Measurements from ENCODE around the gene ADAMTS17.

Gene ADAMTS17

DNA sequence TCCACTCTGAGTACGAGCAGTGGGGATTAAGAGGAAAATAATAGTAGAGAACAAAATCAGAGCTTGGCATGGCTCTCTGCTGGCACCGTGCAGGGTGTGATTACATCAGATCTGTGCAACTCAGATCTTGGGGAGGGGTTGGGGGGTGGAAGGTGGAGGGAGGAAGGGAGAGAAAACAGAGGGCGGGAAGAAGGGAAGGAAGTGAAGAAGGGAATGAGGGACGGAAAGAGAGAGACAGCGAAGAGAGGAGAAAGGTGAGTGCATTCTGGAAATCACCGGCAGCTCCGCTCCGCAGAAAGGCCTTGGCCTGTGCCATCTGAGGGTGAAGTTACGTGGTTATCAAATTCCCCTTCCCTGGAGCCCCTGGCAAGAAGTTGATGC is 31.0 kb upstream of the ADAMTS17 start:
- Histone ChIP-seq H3K9me3 (ENCODE audit: control insufficient read depth, insufficient read depth, low read length) (no peaks in the 10 kb centered on the region), H3F3A (ENCODE audit: control insufficient read depth, insufficient read depth) (no peaks in the 10 kb centered on the region), H3K4me1 (ENCODE audit: control insufficient read depth, low read length) (no peaks in the 10 kb centered on the region), H3K79me2 (ENCODE audit: control insufficient read depth, low read length) (no peaks in the 10 kb centered on the region), H4K20me1 (ENCODE audit: control insufficient read depth, insufficient read depth, low read depth, low read length) (no peaks in the 10 kb centered on the region), H3K9me2 (replicated peaks; ENCODE audit: control insufficient read depth, low read length) (no peaks in the 10 kb centered on the region), H3K27ac (ENCODE audit: low read depth, low read length) (no peak overlapping the region), H3K27me3 (ENCODE audit: control insufficient read depth, low read length) (no peaks in the 10 kb centered on the region), H3K4me3 (ENCODE audit: low read length) (no peak overlapping the region), H3K4me2 (ENCODE audit: low read length) (no peak overlapping the region), H3K36me3 (ENCODE audit: control insufficient read depth, low read length) (no peaks in the 10 kb centered on the region)
- TF ChIP-seq CTCF (IDR thresholded peaks at IDR 0.05; ENCODE audit: low read depth, low read length, poor library complexity, severe bottlenecking): no peak
- no peak for TF ChIP-seq EZH2phosphoT487 (IDR thresholded peaks at IDR 0.05; ENCODE audit: borderline replicate concordance, low read length)

GRCh38 chr15:100355342-100355741 is 13.6 kb upstream of the ADAMTS17 start:
- H3K9me3 ChIP-seq (ENCODE audit: control insufficient read depth, insufficient read depth, low read length): no peaks in the 10 kb centered on the region
- H3K9me2 ChIP-seq (replicated peaks; ENCODE audit: control insufficient read depth, low read length): no peaks in the 10 kb centered on the region
- TF ChIP-seq EZH2phosphoT487 (IDR thresholded peaks at IDR 0.05; ENCODE audit: borderline replicate concordance, low read length): no peak
- no peak for TF ChIP-seq CTCF (IDR thresholded peaks at IDR 0.05; ENCODE audit: low read depth, low read length, poor library complexity, severe bottlenecking)
- no peak overlapping the region for H3K4me2 ChIP-seq (ENCODE audit: low read length)
- no peak overlapping the region for H3K27ac ChIP-seq (ENCODE audit: low read depth, low read length)
- H3K4me1 ChIP-seq (ENCODE audit: control insufficient read depth, low read length): no peaks in the 10 kb centered on the region
- no peak overlapping the region for H3K4me3 ChIP-seq (ENCODE audit: low read length)
- no peaks in the 10 kb centered on the region for H3K36me3 ChIP-seq (ENCODE audit: control insufficient read depth, low read length)
- no peaks in the 10 kb centered on the region for H3K79me2 ChIP-seq (ENCODE audit: control insufficient read depth, low read length)
- H3F3A ChIP-seq (ENCODE audit: control insufficient read depth, insufficient read depth): no peaks in the 10 kb centered on the region
- H4K20me1 ChIP-seq (ENCODE audit: control insufficient read depth, insufficient read depth, low read depth, low read length): no peaks in the 10 kb centered on the region
- H3K27me3 ChIP-seq (ENCODE audit: control insufficient read depth, low read length): 0 out of 2 replicates have a peak, but pooled peaks cover 5% of the 10 kb centered on the region

DNA sequence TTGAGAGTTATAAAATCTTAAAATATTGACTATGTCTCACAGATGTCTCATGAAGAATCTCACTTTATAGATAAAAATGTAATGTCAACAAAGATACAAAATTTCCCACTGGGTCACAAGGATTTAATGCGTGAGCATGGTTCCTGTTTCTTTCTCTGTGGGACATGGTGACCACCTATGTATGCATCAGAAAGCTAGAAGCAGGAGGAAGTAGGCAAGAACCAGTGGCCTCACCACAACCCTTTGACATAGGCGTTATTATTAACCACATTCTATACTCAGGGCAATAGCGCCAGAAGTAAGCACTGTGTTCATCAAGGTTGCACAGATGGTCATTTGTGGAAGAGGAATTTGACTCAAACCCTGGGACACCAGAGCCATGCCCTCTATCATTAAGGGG is 11.7 kb upstream of the ADAMTS17 start:
- Histone ChIP-seq H3K27me3 (ENCODE audit: control insufficient read depth, low read length) (0 out of 2 replicates have a peak, but pooled peaks cover 5% of the 10 kb centered on the region), H3K4me3 (ENCODE audit: low read length) (no peak overlapping the region), H4K20me1 (ENCODE audit: control insufficient read depth, insufficient read depth, low read depth, low read length) (no peaks in the 10 kb centered on the region), H3K36me3 (ENCODE audit: control insufficient read depth, low read length) (no peaks in the 10 kb centered on the region), H3K4me2 (ENCODE audit: low read length) (no peak overlapping the region), H3K27ac (ENCODE audit: low read depth, low read length) (no peak overlapping the region), H3F3A (ENCODE audit: control insufficient read depth, insufficient read depth) (no peaks in the 10 kb centered on the region), H3K79me2 (ENCODE audit: control insufficient read depth, low read length) (no peaks in the 10 kb centered on the region), H3K4me1 (ENCODE audit: control insufficient read depth, low read length) (peaks cover 8% of the 10 kb centered on the region), H3K9me3 (ENCODE audit: control insufficient read depth, insufficient read depth, low read length) (no peaks in the 10 kb centered on the region), H3K9me2 (replicated peaks; ENCODE audit: control insufficient read depth, low read length) (no peaks in the 10 kb centered on the region)
- TF ChIP-seq EZH2phosphoT487 (IDR thresholded peaks at IDR 0.05; ENCODE audit: borderline replicate concordance, low read length): no peak
- no peak for TF ChIP-seq CTCF (IDR thresholded peaks at IDR 0.05; ENCODE audit: low read depth, low read length, poor library complexity, severe bottlenecking)

Data from DOHH2 (cell line).